GM18873 (cell line): Measurements from ENCODE around the gene SIGLEC10.
"Not testable (repeated sequence)": the region's sequence is repeated elsewhere in the genome, so short reads cannot be mapped to it uniquely, and the experiment has no call there.

Source experiments
- ATAC-seq: cut with Tn5 transposase; IDR thresholded peaks from one replicate; pipeline ENCODE4 v1.9.1; 2021; ENCODE audit warnings: mild to moderate bottlenecking, moderate library complexity, moderate number of reproducible peaks; ENCODE audit not compliant: unreplicated experiment, low FRiP score

Gene SIGLEC10

GRCh38 chr19:51440846-51441409 is 23.5 kb upstream of the SIGLEC10 start:
- ATAC-seq, result no peak

- no peak for ATAC-seq
Measured at GRCh38 chr19:51440052-51440451, 22.6 kb upstream of the SIGLEC10 start.

- ATAC-seq, result no peak
Measured at GRCh38 chr19:51439021-51439465, 21.6 kb upstream of the SIGLEC10 start.

- no peak for ATAC-seq
Measured at GRCh38 chr19:51434456-51434855, 17.0 kb upstream of the SIGLEC10 start.

GRCh38 chr19:51433043-51433442 is 15.6 kb upstream of the SIGLEC10 start:
- no peak for ATAC-seq

- ATAC-seq, result no peak
Measured at GRCh38 chr19:51431124-51431523, 13.7 kb upstream of the SIGLEC10 start.

- ATAC-seq, result no peak
Measured at GRCh38 chr19:51430221-51430620, 12.8 kb upstream of the SIGLEC10 start.

GRCh38 chr19:51427201-51427600 is 9.8 kb upstream of the SIGLEC10 start:
- ATAC-seq, result no peak

GRCh38 chr19:51422053-51422448 is 4.6 kb upstream of the SIGLEC10 start:
- no peak for ATAC-seq

GRCh38 chr19:51421229-51422052 is 4.0 kb upstream of the SIGLEC10 start:
- no peak for ATAC-seq

- not testable (repeated sequence) for ATAC-seq
Measured at GRCh38 chr19:51420511-51420910, 3.1 kb upstream of the SIGLEC10 start.

- ATAC-seq, result no peak
Measured at GRCh38 chr19:51418707-51419106, 1.3 kb upstream of the SIGLEC10 start.

- no peak for ATAC-seq
Measured at GRCh38 chr19:51417810-51418157, 342 bp upstream of the SIGLEC10 start.

GRCh38 chr19:51416422-51416821 is 1.0 kb downstream of the SIGLEC10 start:
- ATAC-seq, result not testable (repeated sequence)

- no peak for ATAC-seq
Measured at GRCh38 chr19:51415187-51415586, 2.3 kb downstream of the SIGLEC10 start.

- no peak for ATAC-seq
Measured at GRCh38 chr19:51410950-51411748, 6.3 kb downstream of the SIGLEC10 start.

- no peak for ATAC-seq
Measured at GRCh38 chr19:51407511-51408131, 9.8 kb downstream of the SIGLEC10 start.

GRCh38 chr19:51402117-51402516 is 15.3 kb downstream of the SIGLEC10 start:
- ATAC-seq, result no peak

GRCh38 chr19:51399936-51400335 is 17.5 kb downstream of the SIGLEC10 start:
- not testable (repeated sequence) for ATAC-seq

- no peak for ATAC-seq
Measured at GRCh38 chr19:51399231-51399630, 18.2 kb downstream of the SIGLEC10 start.
